ENCODE results near the gene PER1. TPM values are rescaled to one million over a fixed set of nuclear protein-coding genes. Genes with fewer than 3 reads are reported as not detected.

Gene PER1
- total and polyA plus RNA-seq, 10 of the 15 experiments (the other 5 are each of a cell fraction or from before 2014, with no cell fraction given), result 0.02 to 25.1 (median 5.4) TPM

- Histone ChIP-seq H3K27ac (ENCODE audit: control insufficient read depth, insufficient read depth) (no peak overlapping the region), H4K20me1 (ENCODE audit: control insufficient read depth, insufficient read depth) (no peaks in the 10 kb centered on the region), H3K4me2 (ENCODE audit: control insufficient read depth, insufficient read depth) (no peak overlapping the region), H3K79me2 (ENCODE audit: control insufficient read depth, insufficient read depth, low read length) (no peaks in the 10 kb centered on the region), H3K4me3 (no peak overlapping the region), H2AFZ (ENCODE audit: control insufficient read depth, low read depth, low read length) (no peak overlapping the region), H3K27me3 (replicated peaks in 1 of 2; ENCODE audit: control insufficient read depth in 2 of 2, insufficient read depth in 2 of 2, low read length in 1 of 2) (peaks cover 2 to 5% of the 10 kb centered on the region in 2 experiments), H3K36me3 (ENCODE audit: control insufficient read depth in 2 of 2, insufficient read depth in 2 of 2, low read length in 1 of 2) (no peaks in the 10 kb centered on the region), H3K9ac (ENCODE audit: control insufficient read depth, insufficient read depth, low read length) (no peak overlapping the region), H3K9me3 (replicated peaks; ENCODE audit: control insufficient read depth, insufficient read depth, low read length) (no peaks in the 10 kb centered on the region), H3K4me1 (ENCODE audit: control insufficient read depth, insufficient read depth, low read length) (peaks cover 24% of the 10 kb centered on the region)
- WGBS (ENCODE audit: insufficient coverage, insufficient replicate concordance, low lambda C conversion rate, missing lambda C conversion rate), result 91% methylated on average over 14 of the region's 14 CpGs
- ChIA-PET CTCF (interaction anchor here (1.1 to 1.5 kb wide), 2 partner anchors 10 to 68 kb away, joined by 3 to 6 read pairs; no protein-coding TSS in a partner anchor), SMC1A (ENCODE audit: uncharacterized antibody, unreplicated experiment) (interaction anchor here (2.5 kb wide), 1 partner anchor 10 kb away, joined by 26 read pairs; no protein-coding TSS in a partner anchor), RAD21 (ENCODE audit: unreplicated experiment) (no interaction called here), POLR2A (interaction anchor here (0.6 to 2.4 kb wide), 2 partner anchors 29 to 291 kb away, joined by 3 to 14 read pairs; no protein-coding TSS in a partner anchor)
- DNase-seq (ENCODE audit: low read depth, low spot score), result no peak
- FAIRE-seq, result no peak
- no peak for ATAC-seq
- BruUV-seq (replicated peaks), result no TSS peak
- intact Hi-C loops (cut with micrococcal nuclease; ENCODE audit: unreplicated experiment), result no loop called here
- in situ Hi-C loops (cut with MboI), result loop anchor here (5.0 kb wide), 1 partner anchor 94 kb away; no protein-coding TSS in a partner anchor
- no peak for TF ChIP-seq ATF7 (IDR thresholded peaks at IDR 0.05; ENCODE audit: low read depth)
- TF ChIP-seq POU2F2 (IDR thresholded peaks at IDR 0.05; ENCODE audit: borderline replicate concordance, low read depth, low read length), result no peak
- TF ChIP-seq, protein P1, sequence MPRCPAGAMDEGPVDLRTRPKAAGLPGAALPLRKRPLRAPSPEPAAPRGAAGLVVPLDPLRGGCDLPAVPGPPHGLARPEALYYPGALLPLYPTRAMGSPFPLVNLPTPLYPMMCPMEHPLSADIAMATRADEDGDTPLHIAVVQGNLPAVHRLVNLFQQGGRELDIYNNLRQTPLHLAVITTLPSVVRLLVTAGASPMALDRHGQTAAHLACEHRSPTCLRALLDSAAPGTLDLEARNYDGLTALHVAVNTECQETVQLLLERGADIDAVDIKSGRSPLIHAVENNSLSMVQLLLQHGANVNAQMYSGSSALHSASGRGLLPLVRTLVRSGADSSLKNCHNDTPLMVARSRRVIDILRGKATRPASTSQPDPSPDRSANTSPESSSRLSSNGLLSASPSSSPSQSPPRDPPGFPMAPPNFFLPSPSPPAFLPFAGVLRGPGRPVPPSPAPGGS (IDR thresholded peaks at IDR 0.05; ENCODE audit: borderline replicate concordance, insufficient read depth, low read depth, low read length, poor library complexity, severe bottlenecking), result no peak
Measured at GRCh38 chr17:8128125-8128784, 23.9 kb downstream of the PER1 start.
